ENCODE data around the gene FLAD1. TPM values are rescaled to one million over a fixed set of nuclear protein-coding genes. Genes with fewer than 3 reads are reported as not detected.
A peak's percentile ranks its signal among the peaks of the same experiment; 100 is the strongest.

Gene FLAD1
- total and polyA plus RNA-seq, 9 donors: 11.1 to 30.0 (median 18.9) TPM

DNA sequence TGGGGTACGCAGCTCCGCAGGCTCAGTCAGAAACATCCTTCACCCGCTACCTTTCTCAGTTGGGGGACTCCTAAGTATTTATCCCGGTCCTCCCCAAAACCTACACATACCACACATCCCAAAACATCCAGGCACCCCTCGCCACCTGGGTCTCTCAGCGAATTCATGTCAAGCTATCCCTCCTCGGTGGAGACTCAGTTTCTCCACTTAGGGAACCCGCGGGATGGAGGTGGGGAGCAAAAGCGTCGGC is 18.2 kb downstream of the FLAD1 start:
- Histone ChIP-seq H3K9me3 (no peaks in the 10 kb centered on the region), H3K4me1 (ENCODE audit: insufficient read depth) (peaks cover 11% of the 10 kb centered on the region), H3K4me3 (peak overlapping the region; percentile 82), H3K27me3 (no peaks in the 10 kb centered on the region), H3K27ac (peak overlapping the region; percentile 94 to 95), H3K36me3 (no peaks in the 10 kb centered on the region)
- TF ChIP-seq POLR2A (IDR thresholded peaks at IDR 0.05) (no peak), EP300 (IDR thresholded peaks at IDR 0.05) (no peak), CTCF (IDR thresholded peaks at IDR 0.05) (no peak)
- intact Hi-C loops (cut with DNase I): loop anchor here in 3 of 4 donors (2.0 to 5.0 kb wide), 3 partner anchors 27 to 44 kb away; partner anchors contain the start of genes CKS1B (in 1 of the 3), PBXIP1 (in 1 of the 3) and PYGO2 (in 1 of the 3)
- DNase-seq: no peak
- WGBS, 3 donors: 0 to 2% (median 1%) methylated on average over 11 of the region's 11 CpGs

DNA sequence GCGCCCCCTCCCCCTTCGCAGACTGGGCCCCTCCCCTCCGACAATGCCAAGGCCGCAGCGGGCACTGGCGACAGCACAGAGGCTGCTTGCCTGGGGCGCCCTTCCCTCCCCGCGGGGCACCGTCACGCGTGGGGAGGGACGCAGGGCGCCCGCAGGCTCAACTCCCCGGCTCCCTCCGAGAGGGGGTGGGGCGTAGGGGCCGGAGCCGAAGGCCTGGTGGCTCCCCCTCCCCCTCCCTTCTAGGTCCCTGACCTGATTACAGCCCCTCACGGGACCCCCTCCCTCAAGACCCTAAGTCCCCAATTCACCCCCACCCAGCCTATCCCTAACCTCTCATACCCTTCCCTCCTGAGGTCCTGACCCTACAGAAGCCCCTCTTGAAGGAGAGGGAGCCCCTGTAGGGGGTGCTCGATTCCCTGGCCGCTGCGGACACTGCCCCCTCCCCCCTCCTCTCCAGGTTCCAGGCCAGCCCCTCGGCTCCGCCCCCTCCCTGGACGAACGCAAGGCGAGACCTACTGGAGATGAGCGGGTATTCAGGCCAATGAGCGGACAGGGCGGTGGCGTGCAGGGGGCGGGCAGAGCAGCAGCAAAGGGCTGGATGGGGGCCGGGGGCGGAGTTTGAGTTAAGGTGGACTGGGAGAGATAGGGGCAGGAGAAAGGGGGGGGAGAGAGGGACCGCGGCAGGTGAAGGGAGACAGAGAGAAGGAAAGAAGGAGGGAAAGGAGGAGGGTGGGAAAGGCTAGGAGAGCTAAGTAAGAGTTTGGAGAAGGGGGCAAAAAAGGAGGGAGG is 18.7 kb downstream of the FLAD1 start:
- H3K27me3 ChIP-seq: no peaks in the 10 kb centered on the region
- H3K9me3 ChIP-seq: no peaks in the 10 kb centered on the region
- peak overlapping the region; percentile 82 for H3K4me3 ChIP-seq
- peak; percentile 99 to 100 (median 100) for DNase-seq
- 1 to 2% (median 1%) methylated on average over 31 to 38 of the region's 38 CpGs for WGBS, 3 donors
- H3K27ac ChIP-seq: peak overlapping the region; percentile 94 to 95
- TF ChIP-seq POLR2A (IDR thresholded peaks at IDR 0.05) (peak; percentile 92), EP300 (IDR thresholded peaks at IDR 0.05) (no peak), CTCF (IDR thresholded peaks at IDR 0.05) (peak in 2 of 3 donors; percentile 48 to 58)
- intact Hi-C loops (cut with DNase I): loop anchor here in 3 of 4 donors (2.0 to 5.0 kb wide), 3 partner anchors 27 to 45 kb away; partner anchors contain the start of genes CKS1B (in 1 of the 3), PBXIP1 (in 1 of the 3) and PYGO2 (in 1 of the 3)
- H3K4me1 ChIP-seq (ENCODE audit: insufficient read depth): peaks cover 11% of the 10 kb centered on the region
- H3K36me3 ChIP-seq: no peaks in the 10 kb centered on the region

GRCh38 chr1:155002464-155003226 is 19.5 kb downstream of the FLAD1 start, which contains the start of gene ZBTB7B:
Gene ZBTB7B, plus strand, starts transcription at chr1:155002802. Its CDS starts 11,859 bp downstream, at chr1:155014661.
- Histone ChIP-seq H3K4me1 (ENCODE audit: insufficient read depth) (peaks cover 11% of the 10 kb centered on the region), H3K4me3 (peak within 1 kb of the TSS; percentile 82), H3K27me3 (no peaks in the 10 kb centered on the region), H3K27ac (peak within 1 kb of the TSS; percentile 94 to 96), H3K9me3 (no peaks in the 10 kb centered on the region), H3K36me3 (no peaks in the 10 kb centered on the region)
- TF ChIP-seq POLR2A (IDR thresholded peaks at IDR 0.05) (peak; percentile 10), EP300 (IDR thresholded peaks at IDR 0.05) (no peak), CTCF (IDR thresholded peaks at IDR 0.05) (no peak)
- intact Hi-C loops (cut with DNase I): loop anchor here in 2 of 4 donors (5.0 kb wide), 2 partner anchors 40 to 45 kb away; partner anchors contain the start of genes PBXIP1 (in 1 of the 2) and PYGO2 (in 1 of the 2)
- peak; percentile 56 to 74 (median 66) for DNase-seq
- 0% methylated on average over 28 to 34 of the region's 35 CpGs for WGBS, 3 donors

DNA sequence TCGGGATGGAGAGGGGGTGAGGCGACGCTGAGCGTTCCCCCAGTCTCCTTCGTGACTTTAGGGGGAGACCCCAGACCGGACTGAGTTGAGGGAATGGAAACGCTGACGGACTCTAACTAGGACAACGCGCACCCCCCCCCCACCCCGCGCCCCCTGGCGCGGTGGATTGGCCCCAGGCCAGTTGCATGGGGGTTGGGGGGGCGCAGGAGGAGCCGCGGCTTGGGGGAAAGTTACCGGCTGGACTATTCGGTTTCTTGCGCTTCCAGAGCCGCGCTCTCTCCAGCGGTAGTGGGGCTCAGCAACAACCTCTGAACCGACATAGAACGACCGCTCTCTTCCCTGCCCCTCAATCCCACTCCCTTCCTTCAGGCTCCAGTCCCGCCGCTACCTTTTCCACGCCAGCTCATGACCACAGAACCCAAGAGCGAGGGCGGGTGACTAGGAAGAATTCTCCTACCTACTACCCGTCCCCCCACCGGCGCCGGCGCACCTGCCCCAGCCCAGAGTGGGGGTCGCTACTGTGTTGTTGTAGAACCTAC is 20.2 kb downstream of the FLAD1 start:
- Histone ChIP-seq H3K27ac (peak overlapping the region; percentile 90 to 96), H3K9me3 (no peaks in the 10 kb centered on the region), H3K27me3 (no peaks in the 10 kb centered on the region), H3K4me3 (peak overlapping the region; percentile 82), H3K36me3 (no peaks in the 10 kb centered on the region), H3K4me1 (ENCODE audit: insufficient read depth) (peaks cover 11% of the 10 kb centered on the region)
- DNase-seq: peak; percentile 56 to 80 (median 69)
- 0 to 1% (median 0%) methylated on average over 34 to 37 of the region's 37 CpGs for WGBS, 3 donors
- intact Hi-C loops (cut with DNase I): loop anchor here in 2 of 4 donors (5.0 kb wide), 2 partner anchors 41 to 46 kb away; partner anchors contain the start of genes PBXIP1 (in 1 of the 2) and PYGO2 (in 1 of the 2)
- TF ChIP-seq POLR2A (IDR thresholded peaks at IDR 0.05): no peak
- no peak for TF ChIP-seq CTCF (IDR thresholded peaks at IDR 0.05)
- no peak for TF ChIP-seq EP300 (IDR thresholded peaks at IDR 0.05)

Data from ovary (tissue), 9 donors.